OCI-LY3 (cell line): ENCODE data around the gene MAN1A1.

Source experiments
- H2AFZ ChIP-seq: fragments of 200-600, 300-600 bp; shearing (Covaris generic); 2 replicates; pipeline ENCODE4 v1.6.0; 2014; ENCODE audit warnings: antibody characterized with exemption, low read depth, low read length
- H3K27ac ChIP-seq: fragments of 200-600, 300-600 bp; sonication (generic); 2 replicates; pipeline ENCODE4 v1.5.1; 2014; ENCODE audit warnings: mild to moderate bottlenecking, low read length, moderate library complexity, mixed read lengths
- H3K27me3 ChIP-seq: fragments of 200-600, 300-600 bp; sonication (generic); 2 replicates; pipeline ENCODE4 v1.6.1; 2014; ENCODE audit warnings: low read depth, low read length, mixed read lengths
- H3K36me3 ChIP-seq: fragments of 200-600, 300-600 bp; sonication (generic); replicated peaks from 2 replicates; pipeline ENCODE3; 2014; ENCODE audit warnings: low read depth, low read length, mixed read lengths
- H3K4me1 ChIP-seq: fragments of 300-600, 200-600 bp; sonication (generic); 2 replicates; pipeline ENCODE4 v1.6.1; 2014; ENCODE audit warnings: low read length, mixed read lengths
- H3K4me2 ChIP-seq: fragments of 200-600, 300-600 bp; sonication (generic); 2 replicates; pipeline ENCODE4 v1.6.1; 2014; ENCODE audit warnings: low read length, mixed read lengths
- H3K4me3 ChIP-seq: fragments of 300-600, 200-600 bp; sonication (generic); 2 replicates; pipeline ENCODE4 v1.5.1; 2014; ENCODE audit warnings: antibody characterized with exemption, mild to moderate bottlenecking, low read length, moderate library complexity
- H3K79me2 ChIP-seq: fragments of 300-600, 200-600 bp; shearing (Covaris generic); 2 replicates; pipeline ENCODE4 v1.6.1; 2014; ENCODE audit warnings: mild to moderate bottlenecking, low read length, mixed read lengths
- H3K9ac ChIP-seq: fragments of 300-600, 200-600 bp; shearing (Covaris generic); 2 replicates; pipeline ENCODE4 v1.6.0; 2014; ENCODE audit warnings: mild to moderate bottlenecking, low read length, moderate library complexity
- H3K9me3 ChIP-seq: fragments of 200-600, 300-600 bp; shearing (Covaris generic); 2 replicates; pipeline ENCODE4 v1.6.1; 2014; ENCODE audit warnings: low read length, mixed read lengths; ENCODE audit not compliant: insufficient read depth
- H4K20me1 ChIP-seq: fragments of 200-600, 300-600 bp; sonication (generic); 2 replicates; pipeline ENCODE4 v1.6.1; 2016; ENCODE audit warnings: low read length, mixed read lengths; ENCODE audit not compliant: insufficient read depth
- CTCF ChIP-seq: fragments of 200-600, 300-600 bp; sonication (generic); IDR thresholded peaks from 2 replicates; pipeline ENCODE4 v1.5.1; 2014; ENCODE audit warnings: antibody characterized with exemption, low read length, low read depth
- EZH2phosphoT487 ChIP-seq: fragments of 200-600 bp; shearing (Covaris generic); IDR thresholded peaks from 2 replicates; pipeline ENCODE4 v1.6.1; 2018; ENCODE audit warnings: antibody characterized with exemption, mixed run types, low read depth

The MAN1A1 gene

GRCh38 chr6:119349361-119350201 is at the start of gene MAN1A1:
TSS of gene MAN1A1 (minus strand) at chr6:119349761. CDS start at chr6:119349065, 696 bp downstream.
- peaks cover 2% of the 10 kb centered on the region for H3K36me3 ChIP-seq
- peak within 1 kb of the TSS; percentile 76 for H2AFZ ChIP-seq
- peak within 1 kb of the TSS; percentile 86 for H3K4me3 ChIP-seq
- TF ChIP-seq CTCF (no peak), EZH2phosphoT487 (no peak)
- H4K20me1 ChIP-seq = no peaks in the 10 kb centered on the region
- no peaks in the 10 kb centered on the region for H3K27me3 ChIP-seq
- H3K4me2 ChIP-seq = peak within 1 kb of the TSS; percentile 94
- peak within 1 kb of the TSS; percentile 87 for H3K27ac ChIP-seq
- H3K4me1 ChIP-seq = peaks cover 41% of the 10 kb centered on the region
- H3K79me2 ChIP-seq = peaks cover 29% of the 10 kb centered on the region
- peak within 1 kb of the TSS; percentile 97 for H3K9ac ChIP-seq
- no peaks in the 10 kb centered on the region for H3K9me3 ChIP-seq

GRCh38 chr6:119395192-119395591 is 45.6 kb upstream of the MAN1A1 start:
- H3K4me2 ChIP-seq = peak overlapping the region; percentile 34
- no peak overlapping the region for H3K4me3 ChIP-seq
- no peaks in the 10 kb centered on the region for H3K79me2 ChIP-seq
- H4K20me1 ChIP-seq = no peaks in the 10 kb centered on the region
- H3K36me3 ChIP-seq = no peaks in the 10 kb centered on the region
- H2AFZ ChIP-seq = no peak overlapping the region
- H3K9me3 ChIP-seq = no peaks in the 10 kb centered on the region
- H3K4me1 ChIP-seq = peaks cover 15% of the 10 kb centered on the region
- H3K27ac ChIP-seq = no peak overlapping the region
- H3K9ac ChIP-seq = no peak overlapping the region
- TF ChIP-seq CTCF (no peak), EZH2phosphoT487 (no peak)
- H3K27me3 ChIP-seq = no peaks in the 10 kb centered on the region

- Histone ChIP-seq H2AFZ (no peak overlapping the region), H3K79me2 (no peaks in the 10 kb centered on the region), H3K4me2 (no peak overlapping the region), H3K27me3 (no peaks in the 10 kb centered on the region), H4K20me1 (no peaks in the 10 kb centered on the region), H3K4me1 (peaks cover 10% of the 10 kb centered on the region), H3K36me3 (no peaks in the 10 kb centered on the region), H3K9me3 (no peaks in the 10 kb centered on the region), H3K9ac (no peak overlapping the region), H3K4me3 (no peak overlapping the region), H3K27ac (no peak overlapping the region)
- TF ChIP-seq CTCF (no peak), EZH2phosphoT487 (no peak)
These were observed 40.8 kb upstream of the MAN1A1 start for GRCh38 chr6:119390247-119390793.

GRCh38 chr6:119385994-119386393 is 36.4 kb upstream of the MAN1A1 start:
- no peak for TF ChIP-seq EZH2phosphoT487
- TF ChIP-seq CTCF = no peak

More at GRCh38 chr6:119385994-119386393, 36.4 kb upstream of the MAN1A1 start:
- Histone ChIP-seq H3K36me3 (no peaks in the 10 kb centered on the region), H2AFZ (no peak overlapping the region), H3K9ac (no peak overlapping the region), H3K27ac (no peak overlapping the region), H3K4me2 (no peak overlapping the region), H3K79me2 (no peaks in the 10 kb centered on the region), H3K4me3 (no peak overlapping the region), H4K20me1 (no peaks in the 10 kb centered on the region), H3K4me1 (no peaks in the 10 kb centered on the region), H3K27me3 (no peaks in the 10 kb centered on the region), H3K9me3 (no peaks in the 10 kb centered on the region)
